K562 (cell line): Measurements from ENCODE around the gene ZFYVE28. TPM values are rescaled to one million over a fixed set of nuclear protein-coding genes. Genes with fewer than 3 reads are reported as not detected.

Source experiments
- CREB3 ChIP-seq: fragments of 450-650 bp; conservative IDR thresholded peaks from 2 replicates; pipeline ENCODE4 v1.6.1; 2016; ENCODE audit warnings: missing genetic modification characterization, low read depth, mild to moderate bottlenecking, missing compliant biosample characterization, moderate library complexity
- CUX1 ChIP-seq: fragments of 200-800 bp; sonication (Bioruptor generic); IDR thresholded peaks from 2 replicates; pipeline ENCODE4 v1.6.1; 2016; ENCODE audit warnings: missing genetic modification characterization, missing compliant biosample characterization
- FOXM1 ChIP-seq, 2 experiments: fragments of 450-650 bp in 1 of 2; sonication (generic) in 1 of 2; formaldehyde crosslinking in 1 of 2; IDR thresholded peaks; 2 replicates each; pipeline versions ENCODE4 v1.6.1 to v1.9.0; 2017 to 2022; ENCODE audit warnings: low read depth in 2 of 2, mild to moderate bottlenecking in 2 of 2, missing genetic modification reagents in 1 of 2, moderate library complexity in 1 of 2
- MXD1 ChIP-seq: fragments of 250-450 bp; sonication (Bioruptor Pico); IDR thresholded peaks from 2 replicates; pipeline ENCODE4 v1.8.0; 2021; ENCODE audit warnings: borderline replicate concordance, mild to moderate bottlenecking, moderate library complexity; ENCODE audit not compliant: poor library complexity, severe bottlenecking
- PTRF ChIP-seq: fragments of 450-650 bp; IDR thresholded peaks from 2 replicates; pipeline ENCODE4 v1.6.1; 2016; ENCODE audit warnings: mild to moderate bottlenecking, missing genetic modification characterization, missing compliant biosample characterization
- RFX5 ChIP-seq: IDR thresholded peaks from 2 replicates; pipeline ENCODE4 v1.6.1; 2011; ENCODE audit warnings: low read depth, mild to moderate bottlenecking, improper control_type of control experiment, low read length
- SMAD2 ChIP-seq: fragments of 150-350 bp; IDR thresholded peaks from 2 replicates; pipeline ENCODE4 v1.6.1; 2014; ENCODE audit warnings: low read depth, mild to moderate bottlenecking, low read length
- ZC3H4 ChIP-seq: sonication (generic); formaldehyde crosslinking; IDR thresholded peaks from 2 replicates; pipeline ENCODE4 v1.9.0; 2021; ENCODE audit warnings: missing genetic modification reagents, borderline replicate concordance
- polyA plus RNA-seq, 8 experiments: library from polyadenylated mRNA; depleted of rRNA in 4 of 8; stranded (reverse) in 5 of 8; unstranded in 3 of 8; fragments of >200 nt; fragmentation: Nextera tagmentation in 2 of 8; fragmentation: Illumina TruSeq in 1 of 8; extraction: Ambion mirVana in 2 of 8; extraction: Trizol in 1 of 8; gene quantifications; 2 replicates each; pipeline versions ENCODE4 v1.2.1 to v1.2.3, GENCODE V29; 2011 to 2014; ENCODE audit warnings: inconsistent platforms in 1 of 8, missing spikeins in 1 of 8
- total RNA-seq, 7 experiments: library from RNA; depleted of rRNA in 6 of 7; stranded (reverse); fragments of >200 nt in 6 of 7; fragmentation: Illumina TruSeq in 2 of 7; extraction: Trizol in 2 of 7; gene quantifications; 2 replicates each; pipeline versions ENCODE4 v1.2.1 to v1.2.3, GENCODE V29; 2011 to 2021; ENCODE audit warnings: low replicate concordance in 1 of 7

Gene ZFYVE28
- total and polyA plus RNA-seq, 9 of the 15 experiments (the other 6 are each of a cell fraction or from before 2014, with no cell fraction given): 1.3 to 24.8 (median 8.9) TPM

- TF ChIP-seq CUX1 (no peak), FOXM1 (IDR thresholded peaks at IDR 0.05; ENCODE audit: low read depth) (no peak), FOXM1 (CRISPR knock-in tag; IDR thresholded peaks at IDR 0.05; ENCODE audit: low read depth) (no peak), MXD1 (CRISPR knock-in tag) (no peak), SMAD2 (no peak), ZC3H4 (CRISPR knock-in tag) (no peak), PTRF (tag) (no peak), RFX5 (no peak), CREB3 (tag) (0 out of 2 replicates have a peak, but pooled peaks have one; percentile 48)
These were observed 5.3 kb downstream of the ZFYVE28 start (continued) for GRCh38 chr4:2412885-2413716.
